K562 (cell line): Measurements from ENCODE around the gene ISOC1. TPM values are rescaled to one million over a fixed set of nuclear protein-coding genes. Genes with fewer than 3 reads are reported as not detected.

Experiments
- GMEB1 ChIP-seq: fragments of 250-450 bp; sonication (Bioruptor Pico); IDR thresholded peaks from 2 replicates; pipeline ENCODE4 v1.4.0; 2020; ENCODE audit warnings: mild to moderate bottlenecking
- GTF2E2 ChIP-seq: fragments of 200-800 bp; sonication (Bioruptor generic); IDR thresholded peaks from 2 replicates; pipeline ENCODE4 v1.6.1; 2016; ENCODE audit warnings: missing genetic modification characterization, missing compliant biosample characterization
- JUN ChIP-seq, 2 experiments: sonication (generic) in 1 of 2; formaldehyde crosslinking in 1 of 2; IDR thresholded peaks; 2 replicates each; pipeline versions ENCODE4 v1.6.1 to v1.8.0; 2012 to 2022; ENCODE audit warnings: borderline replicate concordance in 2 of 2, mild to moderate bottlenecking in 2 of 2, improper control_type of control experiment in 1 of 2, low read depth in 1 of 2, low read length in 1 of 2, missing genetic modification reagents in 1 of 2
- MTF1 ChIP-seq: fragments of 250-450 bp; sonication (Bioruptor Pico); IDR thresholded peaks from 2 replicates; pipeline ENCODE4 v1.9.0; 2021; ENCODE audit warnings: moderate library complexity, mild to moderate bottlenecking, inconsistent platforms, borderline replicate concordance
- POLR2G ChIP-seq: fragments of 200-400 bp; formaldehyde crosslinking; IDR thresholded peaks from 2 replicates; pipeline ENCODE4 v1.6.1; 2017; ENCODE audit warnings: low read depth, mild to moderate bottlenecking, antibody characterized with exemption, low read length, moderate library complexity
- TAL1 ChIP-seq: fragments of 450-650 bp; IDR thresholded peaks from 2 replicates; pipeline ENCODE4 v1.6.1; 2016; ENCODE audit warnings: mild to moderate bottlenecking
- TCF7 ChIP-seq: sonication (generic); IDR thresholded peaks from 2 replicates; pipeline ENCODE4 v1.6.1; 2016; ENCODE audit warnings: antibody characterized with exemption, borderline replicate concordance
- USF1 ChIP-seq: sonication (generic); formaldehyde crosslinking; IDR thresholded peaks from 2 replicates; pipeline ENCODE4 v1.9.0; 2022; ENCODE audit warnings: mild to moderate bottlenecking, missing genetic modification reagents
- ZBTB5 ChIP-seq: fragments of 450-650 bp; IDR thresholded peaks from 2 replicates; pipeline ENCODE4 v1.6.1; 2017; ENCODE audit warnings: antibody characterized with exemption
- ZNF274 ChIP-seq: IDR thresholded peaks from 2 replicates; pipeline ENCODE4 v1.6.1; 2011; ENCODE audit warnings: low read depth, mild to moderate bottlenecking, low read length, moderate library complexity, borderline replicate concordance
- ZNF311 ChIP-seq: fragments of 250-450 bp; sonication (Bioruptor Pico); IDR thresholded peaks from 2 replicates; pipeline ENCODE4 v1.4.0; 2020; ENCODE audit warnings: mild to moderate bottlenecking, moderate library complexity
- polyA plus RNA-seq, 8 experiments: library from polyadenylated mRNA; depleted of rRNA in 4 of 8; stranded (reverse) in 5 of 8; unstranded in 3 of 8; fragments of >200 nt; fragmentation: Nextera tagmentation in 2 of 8; fragmentation: Illumina TruSeq in 1 of 8; extraction: Ambion mirVana in 2 of 8; extraction: Trizol in 1 of 8; gene quantifications; 2 replicates each; pipeline versions ENCODE4 v1.2.1 to v1.2.3, GENCODE V29; 2011 to 2014; ENCODE audit warnings: inconsistent platforms in 1 of 8, missing spikeins in 1 of 8
- total RNA-seq, 7 experiments: library from RNA; depleted of rRNA in 6 of 7; stranded (reverse); fragments of >200 nt in 6 of 7; fragmentation: Illumina TruSeq in 2 of 7; extraction: Trizol in 2 of 7; gene quantifications; 2 replicates each; pipeline versions ENCODE4 v1.2.1 to v1.2.3, GENCODE V29; 2011 to 2021; ENCODE audit warnings: low replicate concordance in 1 of 7

The ISOC1 gene
- total and polyA plus RNA-seq, 9 of the 15 experiments (the other 6 are each of a cell fraction or from before 2014, with no cell fraction given) = 14.0 to 67.9 (median 51.3) TPM

DNA sequence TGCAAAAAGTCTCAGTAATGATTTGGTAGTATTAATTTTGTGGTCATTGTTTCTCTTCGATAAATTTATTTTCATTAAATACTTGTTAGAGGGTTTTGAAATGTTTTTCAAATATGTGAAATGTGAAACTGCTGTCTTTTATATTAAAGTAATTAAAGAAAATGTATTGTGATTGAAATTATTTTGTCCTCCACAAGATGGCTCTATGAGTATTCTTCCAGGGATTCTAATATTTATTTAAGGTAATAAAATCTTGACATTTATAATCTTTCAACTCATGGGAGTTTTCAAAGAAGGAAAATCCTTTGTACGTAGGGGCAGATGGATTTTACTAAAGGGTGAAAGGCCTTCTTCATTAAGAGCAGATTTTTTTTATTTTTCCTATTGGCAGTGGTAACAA lies 19.3 kb downstream of the ISOC1 start (continued):
- TF ChIP-seq ZBTB5 = no peak
- TF ChIP-seq USF1 (CRISPR knock-in tag) = no peak
- no peak for TF ChIP-seq GTF2E2 (tag)
- TF ChIP-seq ZNF311 (CRISPR knock-in tag) = no peak
- no peak for TF ChIP-seq MTF1 (CRISPR knock-in tag)
- TF ChIP-seq TCF7 = no peak
- no peak for TF ChIP-seq GMEB1 (CRISPR knock-in tag)
- TF ChIP-seq TAL1 = no peak
- no peak for TF ChIP-seq JUN (IDR thresholded peaks at IDR 0.05; ENCODE audit: borderline replicate concordance, low read depth, low read length)
- no peak for TF ChIP-seq JUN (CRISPR knock-in tag; IDR thresholded peaks at IDR 0.05; ENCODE audit: borderline replicate concordance)
- TF ChIP-seq POLR2G = no peak
- TF ChIP-seq ZNF274 = no peak
